PC-9 (cell line): ENCODE data around the gene FFAR2. TPM values are rescaled to one million over a fixed set of nuclear protein-coding genes. Genes with fewer than 3 reads are reported as not detected.

Source experiments
- BruUV-seq: library from RNA; stranded (reverse); fragments of 400-500 nt; replicated peaks from 2 replicates; lab custom pipeline; 2021; lab: Mats Ljungman, UMichigan
- CTCF ChIA-PET: fragments of 300-600 bp; sonication (Branson Sonifier 250); formaldehyde crosslinking; loops from one replicate; lab custom pipeline; 2022; ENCODE audit warnings: antibody characterized with exemption; lab: Charles Lee
- POLR2A ChIA-PET: fragments of 300-600 bp; sonication (Branson Sonifier 250); formaldehyde crosslinking; loops from one replicate; lab custom pipeline; 2022; ENCODE audit warnings: antibody characterized with exemption; ENCODE audit not compliant: unreplicated experiment; lab: Charles Lee
- DNase-seq, 2 experiments: peaks; one replicate each; pipeline versions ENCODE4 v3.0.0 to v3.0.0-alpha.2; 2015 to 2022; ENCODE audit warnings: mixed read lengths in 1 of 2
- H2AFZ ChIP-seq: fragments of 200-600 bp; sonication (generic); 2 replicates; pipeline ENCODE4 v1.8.1; 2017; ENCODE audit warnings: antibody characterized with exemption
- H3F3A ChIP-seq: fragments of 200-600 bp; sonication (generic); 2 replicates; pipeline ENCODE4 v1.8.1; 2017; ENCODE audit warnings: antibody characterized with exemption, mild to moderate bottlenecking, low read depth; ENCODE audit not compliant: insufficient read depth
- H3K27ac ChIP-seq: fragments of 200-600 bp; sonication (generic); 2 replicates; pipeline ENCODE4 v1.6.1; 2016; ENCODE audit warnings: mixed run types
- H3K27me3 ChIP-seq: fragments of 200-600 bp; sonication (generic); 2 replicates; pipeline ENCODE4 v1.6.1; 2016; ENCODE audit warnings: low read depth, mixed run types; ENCODE audit not compliant: insufficient read depth
- H3K36me3 ChIP-seq: fragments of 200-600 bp; sonication (generic); 2 replicates; pipeline ENCODE4 v1.6.1; 2016; ENCODE audit warnings: low read depth, mixed run types
- H3K4me1 ChIP-seq: fragments of 200-600 bp; sonication (generic); replicated peaks from 2 replicates; pipeline ENCODE4 v1.6.1; 2016; ENCODE audit warnings: mixed run types; ENCODE audit not compliant: insufficient read depth
- H3K4me2 ChIP-seq: fragments of 200-600 bp; sonication (generic); 2 replicates; pipeline ENCODE4 v1.6.1; 2017; ENCODE audit warnings: mixed run types
- H3K4me3 ChIP-seq: fragments of 200-600 bp; sonication (generic); 2 replicates; pipeline ENCODE4 v1.6.1; 2016; ENCODE audit warnings: mixed run types
- H3K79me2 ChIP-seq: fragments of 200-600 bp; sonication (generic); 2 replicates; pipeline ENCODE4 v1.6.1; 2017; ENCODE audit warnings: low read depth, mixed run types
- H3K9me2 ChIP-seq: fragments of 200-600 bp; sonication (generic); 2 replicates; pipeline ENCODE4 v1.8.1; 2017; ENCODE audit warnings: mild to moderate bottlenecking; ENCODE audit not compliant: insufficient read depth
- H3K9me3 ChIP-seq: fragments of 200-600 bp; sonication (generic); 2 replicates; pipeline ENCODE4 v1.8.1; 2016; ENCODE audit warnings: low read depth; ENCODE audit not compliant: insufficient read depth
- H4K20me1 ChIP-seq: fragments of 200-600 bp; sonication (generic); 2 replicates; pipeline ENCODE4 v1.8.1; 2017; ENCODE audit not compliant: insufficient read depth
- CTCF ChIP-seq: fragments of 200-600 bp; sonication (generic); conservative IDR thresholded peaks from 2 replicates; pipeline ENCODE4 v1.6.1; 2017; ENCODE audit warnings: mixed run types, antibody characterized with exemption, mild to moderate bottlenecking, moderate library complexity
- EZH2 ChIP-seq: fragments of 200-600 bp; sonication (generic); IDR thresholded peaks from 2 replicates; pipeline ENCODE4 v1.8.0; 2017; ENCODE audit warnings: antibody characterized with exemption, low read depth
- intact Hi-C: fragments of 100-400 bp; cut with micrococcal nuclease; formaldehyde crosslinking; loops from one replicate; pipeline ENCODE4 v1.10.0; 2022; ENCODE audit not compliant: unreplicated experiment
- total RNA-seq: library from RNA; stranded (reverse); gene quantifications from 2 replicates; pipeline ENCODE4 v1.2.3, GENCODE V29; 2021

The FFAR2 gene
- total RNA-seq, 1 experiment from 2014 or later = not detected

- BruUV-seq = no TSS peak
- H3K9me3 ChIP-seq = no peaks in the 10 kb centered on the region
- no peaks in the 10 kb centered on the region for H3K79me2 ChIP-seq
- no peaks in the 10 kb centered on the region for H3K36me3 ChIP-seq
- no peak overlapping the region for H3K4me3 ChIP-seq
- no peak overlapping the region for H3K27ac ChIP-seq
- no peak overlapping the region for H3K4me2 ChIP-seq
- H2AFZ ChIP-seq = no peak overlapping the region
- intact Hi-C loops = no loop called here
- peaks cover 15% of the 10 kb centered on the region; the same call in 1 of the 2 replicates for H3F3A ChIP-seq
- peaks cover 15% of the 10 kb centered on the region for H3K4me1 ChIP-seq
- H4K20me1 ChIP-seq = no peaks in the 10 kb centered on the region
- DNase-seq = no peak
- H3K9me2 ChIP-seq = no peaks in the 10 kb centered on the region
- TF ChIP-seq EZH2 (no peak), CTCF (no peak)
- peaks cover 43% of the 10 kb centered on the region for H3K27me3 ChIP-seq
- POLR2A ChIA-PET = no interaction called here
- CTCF ChIA-PET = no interaction called here
These were observed 3.5 kb downstream of the FFAR2 start for GRCh38 chr19:35451338-35452096.

GRCh38 chr19:35454663-35455062 is 6.6 kb downstream of the FFAR2 start:
- Histone ChIP-seq H3K36me3 (no peaks in the 10 kb centered on the region), H3K4me1 (peaks cover 6% of the 10 kb centered on the region), H3F3A (0 out of 2 replicates have a peak, but pooled peaks cover 4% of the 10 kb centered on the region), H3K4me2 (no peak overlapping the region), H2AFZ (no peak overlapping the region), H3K79me2 (no peaks in the 10 kb centered on the region), H4K20me1 (no peaks in the 10 kb centered on the region), H3K9me2 (no peaks in the 10 kb centered on the region), H3K9me3 (no peaks in the 10 kb centered on the region), H3K27ac (no peak overlapping the region), H3K27me3 (peaks cover 28% of the 10 kb centered on the region), H3K4me3 (no peak overlapping the region)
- no peak for DNase-seq
- ChIA-PET CTCF (no interaction called here), POLR2A (no interaction called here)
- BruUV-seq = no TSS peak
- intact Hi-C loops = no loop called here
- no peak for TF ChIP-seq CTCF
- TF ChIP-seq EZH2 = no peak

DNA sequence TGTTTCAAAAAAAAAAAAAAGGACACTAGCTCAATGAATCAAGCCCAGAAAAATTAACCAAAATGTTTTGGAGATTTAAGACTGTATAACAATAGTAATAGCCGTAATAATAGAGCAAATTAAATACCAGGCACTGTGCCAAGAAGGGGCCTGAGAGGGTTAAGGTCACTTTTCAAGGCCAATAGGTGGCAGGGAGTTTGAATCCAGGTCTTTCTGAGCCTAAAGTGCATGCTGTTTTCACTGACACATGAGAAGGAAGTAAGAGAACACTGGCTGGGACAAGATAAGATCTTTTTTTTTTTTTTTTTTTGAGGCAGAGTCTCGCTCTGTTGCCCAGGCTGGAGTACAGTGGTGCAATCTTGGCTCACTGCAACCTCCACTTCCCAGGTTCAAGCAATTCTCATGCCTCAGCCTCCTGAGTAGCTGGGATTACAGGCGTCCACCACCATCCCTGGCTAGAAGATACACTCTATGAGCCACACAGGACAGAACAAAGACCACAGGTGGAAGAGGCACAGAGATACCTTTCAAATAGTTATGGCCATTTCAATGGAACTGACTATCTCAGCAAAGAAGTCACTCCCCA is 7.7 kb downstream of the FFAR2 start:
- no peaks in the 10 kb centered on the region for H3K79me2 ChIP-seq
- no peaks in the 10 kb centered on the region for H3F3A ChIP-seq
- H3K27me3 ChIP-seq = peaks cover 18% of the 10 kb centered on the region
- no peaks in the 10 kb centered on the region for H4K20me1 ChIP-seq
- no peak for DNase-seq
- H3K9me3 ChIP-seq = no peaks in the 10 kb centered on the region
- no peak overlapping the region for H2AFZ ChIP-seq
- H3K4me1 ChIP-seq = no peaks in the 10 kb centered on the region
- H3K4me3 ChIP-seq = no peak overlapping the region
- ChIA-PET CTCF (no interaction called here), POLR2A (no interaction called here)
- BruUV-seq = no TSS peak
- H3K36me3 ChIP-seq = no peaks in the 10 kb centered on the region
- no peak for TF ChIP-seq EZH2
- intact Hi-C loops = no loop called here
- H3K9me2 ChIP-seq = no peaks in the 10 kb centered on the region
- H3K4me2 ChIP-seq = no peak overlapping the region
- H3K27ac ChIP-seq = no peak overlapping the region
